ENCODE results near the gene SUN5. TPM values are rescaled to one million over a fixed set of nuclear protein-coding genes. Genes with fewer than 3 reads are reported as not detected.
A peak's percentile ranks its signal among the peaks of the same experiment; 100 is the strongest.

Gene SUN5
- polyA plus RNA-seq, 2 of the 4 experiments (the other 2 are of a cell fraction): not detected

DNA sequence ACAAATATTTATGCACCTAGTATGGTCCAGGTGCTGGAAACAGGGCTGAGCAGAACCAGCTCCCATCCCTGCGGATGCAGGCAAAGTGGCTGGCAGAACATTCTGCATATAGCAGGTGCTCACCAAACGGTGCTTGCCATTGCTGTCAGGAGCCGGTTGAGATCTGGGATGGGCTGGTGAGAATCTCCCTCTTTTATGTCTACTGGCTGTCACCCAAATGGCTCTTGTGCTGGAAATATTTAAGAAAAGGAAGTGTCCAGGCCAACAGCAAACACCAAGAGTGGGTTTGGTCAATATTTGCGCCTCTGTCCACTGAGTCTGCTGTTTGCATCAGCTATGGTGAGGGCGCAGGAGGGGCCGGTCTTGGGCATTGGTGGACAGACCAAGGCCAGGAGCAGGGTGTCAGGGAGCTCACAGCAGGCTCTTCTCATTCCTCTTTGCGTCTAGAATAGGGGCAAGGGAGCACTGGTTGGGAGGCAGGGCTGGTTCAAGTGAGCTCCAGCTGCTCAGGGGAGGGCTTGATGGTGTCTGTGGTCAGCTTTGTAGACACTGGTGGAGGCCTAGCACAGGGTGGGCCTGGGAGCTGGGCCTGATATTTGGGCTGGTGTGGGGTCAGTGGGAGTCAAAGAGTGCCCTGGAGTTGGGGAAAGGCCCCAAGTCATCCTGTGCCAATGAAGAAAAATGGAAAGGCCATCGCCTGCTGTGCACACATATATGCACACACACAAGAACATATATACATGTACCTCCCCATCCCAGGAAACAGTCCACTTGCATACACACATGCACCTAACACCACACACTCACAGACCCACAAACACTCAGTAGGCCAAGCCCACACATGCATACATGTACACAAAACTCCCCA, 1.9 kb upstream of the SUN5 start:
- no peak overlapping the region for H3K27ac ChIP-seq
- DNase-seq (ENCODE audit: low read depth in 1 of 2, low spot score in 1 of 2) (no peak), ATAC-seq (no peak)

DNA sequence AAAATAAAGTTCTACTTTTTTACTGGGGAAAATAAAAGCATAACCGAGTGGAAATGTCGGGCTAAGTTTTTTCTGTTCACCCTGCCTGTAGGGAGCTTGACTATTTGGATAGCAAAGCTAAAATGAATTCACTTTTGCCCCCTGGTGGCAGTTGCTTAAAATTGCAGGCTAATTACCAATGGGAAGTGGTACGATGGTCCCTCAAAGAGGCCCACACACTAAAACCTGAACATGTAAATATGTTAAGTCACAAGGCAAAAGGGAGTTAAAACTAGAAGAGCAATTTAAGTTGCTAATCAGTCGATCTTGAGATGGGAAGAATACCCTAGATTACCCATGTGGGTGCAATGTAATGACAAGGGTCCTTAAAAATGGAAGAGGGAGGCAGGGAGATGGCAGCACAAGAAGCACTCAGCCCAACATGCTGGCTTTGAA, 916 bp upstream of the SUN5 start:
- Histone ChIP-seq H3K27ac (no peak overlapping the region), H3K9me3 (no peaks in the 10 kb centered on the region; the same call in 2 of the 3 replicates), H3K4me2 (no peak overlapping the region), H3K4me1 (0 out of 3 replicates have a peak, but pooled peaks cover 3% of the 10 kb centered on the region), H3K4me3 (no peak overlapping the region)
- ATAC-seq: peak in 1 of 2 experiments; percentile 61; a peak in 2 of 6 replicates
- peak in 1 of 2 experiments; percentile 30; a peak in 2 of 5 replicates for TF ChIP-seq RAD21 (conservative IDR thresholded peaks at IDR 0.05 in 1 of 2, IDR thresholded peaks at IDR 0.05 in 1 of 2)
- TF ChIP-seq, protein P1, sequence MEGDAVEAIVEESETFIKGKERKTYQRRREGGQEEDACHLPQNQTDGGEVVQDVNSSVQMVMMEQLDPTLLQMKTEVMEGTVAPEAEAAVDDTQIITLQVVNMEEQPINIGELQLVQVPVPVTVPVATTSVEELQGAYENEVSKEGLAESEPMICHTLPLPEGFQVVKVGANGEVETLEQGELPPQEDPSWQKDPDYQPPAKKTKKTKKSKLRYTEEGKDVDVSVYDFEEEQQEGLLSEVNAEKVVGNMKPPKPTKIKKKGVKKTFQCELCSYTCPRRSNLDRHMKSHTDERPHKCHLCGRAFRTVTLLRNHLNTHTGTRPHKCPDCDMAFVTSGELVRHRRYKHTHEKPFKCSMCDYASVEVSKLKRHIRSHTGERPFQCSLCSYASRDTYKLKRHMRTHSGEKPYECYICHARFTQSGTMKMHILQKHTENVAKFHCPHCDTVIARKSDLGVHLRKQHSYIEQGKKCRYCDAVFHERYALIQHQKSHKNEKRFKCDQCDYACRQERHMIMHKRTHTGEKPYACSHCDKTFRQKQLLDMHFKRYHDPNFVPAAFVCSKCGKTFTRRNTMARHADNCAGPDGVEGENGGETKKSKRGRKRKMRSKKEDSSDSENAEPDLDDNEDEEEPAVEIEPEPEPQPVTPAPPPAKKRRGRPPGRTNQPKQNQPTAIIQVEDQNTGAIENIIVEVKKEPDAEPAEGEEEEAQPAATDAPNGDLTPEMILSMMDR (IDR thresholded peaks at IDR 0.05): peak; percentile 28; the same call in 2 of the 3 replicates
- no peak for TF ChIP-seq MYC (IDR thresholded peaks at IDR 0.05; ENCODE audit: borderline replicate concordance, low read length)
- CTCF ChIA-PET: interaction anchor here (0.6 to 2.1 kb wide), 5 partner anchors 10 to 1987 kb away, joined by 3 to 12 read pairs (median 3); no protein-coding TSS in a partner anchor
- no peak for FAIRE-seq
- POLR2A ChIA-PET: no interaction called here
- DNase-seq (ENCODE audit: low read depth in 1 of 2, low spot score in 1 of 2): peak in 1 of 2 experiments; percentile 43
- 11% methylated on average over 4 of the region's 4 CpGs for WGBS (ENCODE audit: missing lambda C conversion rate)

More for the DNA sequence above, 1.9 kb upstream of the SUN5 start:
- 33% methylated on average over 8 of the region's 8 CpGs for WGBS (ENCODE audit: missing lambda C conversion rate)
- ChIA-PET CTCF (interaction anchor here (0.7 to 2.1 kb wide), 5 partner anchors 9 to 104 kb away, joined by 3 to 12 read pairs (median 3); no protein-coding TSS in a partner anchor), POLR2A (no interaction called here)
- Histone ChIP-seq H3K4me3 (no peak overlapping the region), H3K9me3 (no peaks in the 10 kb centered on the region; the same call in 2 of the 3 replicates), H3K4me2 (no peak overlapping the region), H3K4me1 (0 out of 3 replicates have a peak, but pooled peaks cover 3% of the 10 kb centered on the region)
- no peak for FAIRE-seq
- TF ChIP-seq, protein P2, sequence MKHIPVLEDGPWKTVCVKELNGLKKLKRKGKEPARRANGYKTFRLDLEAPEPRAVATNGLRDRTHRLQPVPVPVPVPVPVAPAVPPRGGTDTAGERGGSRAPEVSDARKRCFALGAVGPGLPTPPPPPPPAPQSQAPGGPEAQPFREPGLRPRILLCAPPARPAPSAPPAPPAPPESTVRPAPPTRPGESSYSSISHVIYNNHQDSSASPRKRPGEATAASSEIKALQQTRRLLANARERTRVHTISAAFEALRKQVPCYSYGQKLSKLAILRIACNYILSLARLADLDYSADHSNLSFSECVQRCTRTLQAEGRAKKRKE (CRISPR knock-in tag; IDR thresholded peaks at IDR 0.05; ENCODE audit: low read depth): no peak
- TF ChIP-seq NPAS2 (CRISPR knock-in tag; IDR thresholded peaks at IDR 0.05; ENCODE audit: borderline replicate concordance) (no peak), TP53 (CRISPR knock-in tag; IDR thresholded peaks at IDR 0.05) (no peak), CHD2 (IDR thresholded peaks at IDR 0.05; ENCODE audit: low read length, partially characterized antibody) (no peak)

DNA sequence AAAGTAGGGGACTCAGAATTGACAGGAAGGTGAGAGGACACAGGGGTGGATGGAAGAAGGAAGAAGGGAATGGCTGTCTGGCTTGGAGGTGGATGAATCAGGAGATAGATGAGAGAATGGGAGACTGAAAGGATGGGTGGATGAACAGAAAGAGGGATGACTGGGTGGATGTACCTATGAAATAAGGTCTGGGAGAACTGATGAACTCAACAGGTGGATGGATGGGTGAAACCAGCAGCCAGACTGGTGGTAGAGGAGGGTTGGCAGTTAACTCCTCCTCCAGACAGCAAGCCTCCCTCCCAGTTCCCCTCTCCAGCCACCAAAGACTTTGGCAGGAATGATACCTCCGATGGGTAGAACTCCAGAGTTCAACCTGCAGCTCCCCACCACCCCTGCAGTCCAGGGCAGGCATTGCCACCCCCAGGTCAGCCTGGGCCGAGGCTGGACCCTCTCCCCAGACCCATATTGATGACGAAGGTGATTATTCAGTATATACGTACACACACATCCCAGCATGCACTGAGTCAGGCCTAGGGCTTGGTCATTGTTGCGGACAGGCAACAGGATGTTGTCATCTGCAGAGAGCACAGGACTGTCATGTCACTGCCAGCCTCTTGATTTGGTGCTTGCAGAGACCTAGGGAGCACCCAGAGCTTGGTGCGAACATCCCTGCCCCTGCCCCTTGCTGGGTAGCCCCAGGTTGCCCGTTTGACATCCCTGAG, 2.0 kb downstream of the SUN5 start:
- TF ChIP-seq EP300 (IDR thresholded peaks at IDR 0.05): no peak
- no peak for TF ChIP-seq HEYL (CRISPR knock-in tag; IDR thresholded peaks at IDR 0.05)
- no peak for TF ChIP-seq FOSB (CRISPR knock-in tag; IDR thresholded peaks at IDR 0.05)
- TF ChIP-seq MAZ (IDR thresholded peaks at IDR 0.05; ENCODE audit: borderline replicate concordance, low read depth, low read length): no peak
- TF ChIP-seq RNF2 (IDR thresholded peaks at IDR 0.05; ENCODE audit: borderline replicate concordance, low read depth): no peak
- TF ChIP-seq MAFK (IDR thresholded peaks at IDR 0.05; ENCODE audit: partially characterized antibody): no peak
- no peak for TF ChIP-seq ZC3H11A (IDR thresholded peaks at IDR 0.05)
- TF ChIP-seq HDAC2 (IDR thresholded peaks at IDR 0.05): no peak
- TF ChIP-seq ZFP36 (IDR thresholded peaks at IDR 0.05; ENCODE audit: borderline replicate concordance, partially characterized antibody): no peak
- TF ChIP-seq NPAS2 (CRISPR knock-in tag; IDR thresholded peaks at IDR 0.05; ENCODE audit: borderline replicate concordance): no peak
- no peak for TF ChIP-seq TFCP2L1 (CRISPR knock-in tag; IDR thresholded peaks at IDR 0.05)
- TF ChIP-seq, protein P3, sequence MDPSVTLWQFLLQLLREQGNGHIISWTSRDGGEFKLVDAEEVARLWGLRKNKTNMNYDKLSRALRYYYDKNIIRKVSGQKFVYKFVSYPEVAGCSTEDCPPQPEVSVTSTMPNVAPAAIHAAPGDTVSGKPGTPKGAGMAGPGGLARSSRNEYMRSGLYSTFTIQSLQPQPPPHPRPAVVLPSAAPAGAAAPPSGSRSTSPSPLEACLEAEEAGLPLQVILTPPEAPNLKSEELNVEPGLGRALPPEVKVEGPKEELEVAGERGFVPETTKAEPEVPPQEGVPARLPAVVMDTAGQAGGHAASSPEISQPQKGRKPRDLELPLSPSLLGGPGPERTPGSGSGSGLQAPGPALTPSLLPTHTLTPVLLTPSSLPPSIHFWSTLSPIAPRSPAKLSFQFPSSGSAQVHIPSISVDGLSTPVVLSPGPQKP (IDR thresholded peaks at IDR 0.05; ENCODE audit: low read depth, low read length): no peak
- no peak for TF ChIP-seq CBX8 (IDR thresholded peaks at IDR 0.05)
- TF ChIP-seq, protein P4, sequence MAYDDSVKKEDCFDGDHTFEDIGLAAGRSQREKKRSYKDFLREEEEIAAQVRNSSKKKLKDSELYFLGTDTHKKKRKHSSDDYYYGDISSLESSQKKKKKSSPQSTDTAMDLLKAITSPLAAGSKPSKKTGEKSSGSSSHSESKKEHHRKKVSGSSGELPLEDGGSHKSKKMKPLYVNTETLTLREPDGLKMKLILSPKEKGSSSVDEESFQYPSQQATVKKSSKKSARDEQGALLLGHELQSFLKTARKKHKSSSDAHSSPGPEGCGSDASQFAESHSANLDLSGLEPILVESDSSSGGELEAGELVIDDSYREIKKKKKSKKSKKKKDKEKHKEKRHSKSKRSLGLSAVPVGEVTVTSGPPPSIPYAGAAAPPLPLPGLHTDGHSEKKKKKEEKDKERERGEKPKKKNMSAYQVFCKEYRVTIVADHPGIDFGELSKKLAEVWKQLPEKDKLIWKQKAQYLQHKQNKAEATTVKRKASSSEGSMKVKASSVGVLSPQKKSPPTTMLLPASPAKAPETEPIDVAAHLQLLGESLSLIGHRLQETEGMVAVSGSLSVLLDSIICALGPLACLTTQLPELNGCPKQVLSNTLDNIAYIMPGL (CRISPR knock-in tag; IDR thresholded peaks at IDR 0.05; ENCODE audit: borderline replicate concordance): no peak
- no peak for TF ChIP-seq POLR2A (IDR thresholded peaks at IDR 0.05; ENCODE audit: low read length)
- H3K4me1 ChIP-seq: no peaks in the 10 kb centered on the region
- POLR2A ChIA-PET: no interaction called here
- no peak overlapping the region for H3K4me2 ChIP-seq
- no peak for FAIRE-seq
- WGBS (ENCODE audit: missing lambda C conversion rate): 53% methylated on average over 6 of the region's 7 CpGs
- CTCF ChIA-PET: no interaction called here
- no peak overlapping the region for H3K4me3 ChIP-seq
- DNase-seq (ENCODE audit: low read depth in 1 of 2, low spot score in 1 of 2): no peak
- H3K27ac ChIP-seq: no peak overlapping the region
- peak in 1 of 2 experiments; percentile 23; a peak in 1 of 6 replicates for ATAC-seq
- no peaks in the 10 kb centered on the region; the same call in 2 of the 3 replicates for H3K9me3 ChIP-seq

Measured in A549 (cell line).